NB4 (cell line): ENCODE measurements around the gene TBC1D14.

Source experiments
- POLR2A ChIP-seq: IDR thresholded peaks from 2 replicates; pipeline ENCODE4 v1.6.1; 2011; ENCODE audit warnings: mild to moderate bottlenecking; ENCODE audit not compliant: insufficient read length; ENCODE audit errors: extremely low read depth
- TF ChIP-seq, protein P1 (sequence below): IDR thresholded peaks from one replicate; pipeline ENCODE4 v1.5.1; 2012; ENCODE audit warnings: low read depth, low read length

DNA sequence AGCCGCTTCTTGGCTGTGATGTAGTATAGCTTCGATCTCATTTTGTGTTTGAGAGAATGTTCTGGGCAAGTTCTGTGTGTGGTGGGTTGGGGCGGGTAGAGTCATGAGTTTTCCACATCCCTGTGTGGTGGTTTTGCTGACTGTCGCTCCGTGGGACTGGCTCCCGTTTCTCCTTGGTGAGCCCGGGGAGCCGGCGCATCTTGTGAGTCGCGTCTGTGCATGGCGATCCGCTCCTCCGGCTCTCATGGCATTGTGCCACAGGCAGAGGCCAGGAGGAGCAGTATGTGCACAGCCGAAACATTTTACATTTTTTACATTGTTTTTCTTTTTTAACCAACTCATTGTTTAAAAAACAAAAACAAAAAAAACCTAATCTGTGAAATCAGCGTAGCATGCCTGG lies 27.7 kb upstream of the TBC1D14 start:
- TF ChIP-seq POLR2A: no peak
- TF ChIP-seq, protein P1, sequence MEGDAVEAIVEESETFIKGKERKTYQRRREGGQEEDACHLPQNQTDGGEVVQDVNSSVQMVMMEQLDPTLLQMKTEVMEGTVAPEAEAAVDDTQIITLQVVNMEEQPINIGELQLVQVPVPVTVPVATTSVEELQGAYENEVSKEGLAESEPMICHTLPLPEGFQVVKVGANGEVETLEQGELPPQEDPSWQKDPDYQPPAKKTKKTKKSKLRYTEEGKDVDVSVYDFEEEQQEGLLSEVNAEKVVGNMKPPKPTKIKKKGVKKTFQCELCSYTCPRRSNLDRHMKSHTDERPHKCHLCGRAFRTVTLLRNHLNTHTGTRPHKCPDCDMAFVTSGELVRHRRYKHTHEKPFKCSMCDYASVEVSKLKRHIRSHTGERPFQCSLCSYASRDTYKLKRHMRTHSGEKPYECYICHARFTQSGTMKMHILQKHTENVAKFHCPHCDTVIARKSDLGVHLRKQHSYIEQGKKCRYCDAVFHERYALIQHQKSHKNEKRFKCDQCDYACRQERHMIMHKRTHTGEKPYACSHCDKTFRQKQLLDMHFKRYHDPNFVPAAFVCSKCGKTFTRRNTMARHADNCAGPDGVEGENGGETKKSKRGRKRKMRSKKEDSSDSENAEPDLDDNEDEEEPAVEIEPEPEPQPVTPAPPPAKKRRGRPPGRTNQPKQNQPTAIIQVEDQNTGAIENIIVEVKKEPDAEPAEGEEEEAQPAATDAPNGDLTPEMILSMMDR: no peak
